ENCODE measurements around the gene KIRREL3. TPM values are rescaled to one million over a fixed set of nuclear protein-coding genes. Genes with fewer than 3 reads are reported as not detected.

Gene KIRREL3
- total and polyA plus RNA-seq, 2 donors (not counting 3 experiments of a cell fraction or from before 2014, with no cell fraction given): not detected

DNA sequence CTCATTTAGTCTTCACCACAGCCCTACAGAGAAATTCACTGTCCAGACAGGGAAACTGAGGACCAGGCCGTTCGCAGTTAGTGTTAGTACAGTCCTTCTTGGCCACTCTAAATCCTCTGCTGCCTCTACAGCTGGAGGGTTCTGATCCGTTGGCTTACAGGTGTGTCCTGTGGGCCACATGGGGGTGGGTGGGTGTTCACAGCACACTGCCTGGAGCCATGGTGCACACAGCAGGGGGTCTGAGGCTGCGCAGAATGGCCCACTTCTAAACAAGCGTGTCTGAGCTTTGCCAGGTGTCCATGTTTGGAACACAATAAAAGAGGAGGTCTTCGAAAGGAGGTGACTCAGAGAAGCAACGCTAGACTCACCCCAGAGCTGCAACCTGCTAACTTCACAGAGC, 396.1 kb downstream of the KIRREL3 start:
- H3K79me2 ChIP-seq (ENCODE audit: control insufficient read depth, insufficient read depth, low read length): no peaks in the 10 kb centered on the region
- no peak overlapping the region for H3K4me2 ChIP-seq (ENCODE audit: insufficient read depth, low read length)
- H3K9me3 ChIP-seq (replicated peaks; ENCODE audit: control insufficient read depth, insufficient read depth, low read length): no peaks in the 10 kb centered on the region
- CTCF ChIA-PET: no interaction called here
- no TSS peak for BruUV-seq (replicated peaks)
- no peak overlapping the region for H3K27ac ChIP-seq (ENCODE audit: insufficient read depth, low read depth, low read length)
- no peaks in the 10 kb centered on the region for H3K9me1 ChIP-seq (replicated peaks; ENCODE audit: control insufficient read depth, extremely low read depth, insufficient read depth, low read length)
- no peak overlapping the region for H3K4me3 ChIP-seq (replicated peaks in 1 of 3; ENCODE audit: insufficient read depth in 1 of 3, low read depth in 1 of 3, low read length in 3 of 3)
- dilution Hi-C loops (cut with MboI; ENCODE audit: extremely low pct_ligation_motif_present, low sequenced_read_pairs) (no loop called here), intact Hi-C loops (cut with micrococcal nuclease) (no loop called here)
- H3K9ac ChIP-seq (replicated peaks; ENCODE audit: extremely low read depth, insufficient read depth, low read length): no peak overlapping the region
- DNase-seq (ENCODE audit: low read depth, low spot score): no peak
- TF ChIP-seq EZH2 (IDR thresholded peaks at IDR 0.05; ENCODE audit: borderline replicate concordance, low read depth, low read length, severe bottlenecking) (no peak), MYC (IDR thresholded peaks at IDR 0.05; ENCODE audit: low read depth, low read length) (no peak), FOS (IDR thresholded peaks at IDR 0.05; ENCODE audit: borderline replicate concordance, insufficient read depth, low read length) (no peak), POLR2AphosphoS5 (IDR thresholded peaks at IDR 0.05; ENCODE audit: insufficient read depth, low read depth, low read length) (no peak), POLR2A (IDR thresholded peaks at IDR 0.05; ENCODE audit: low read depth, low read length) (no peak), JUN (IDR thresholded peaks at IDR 0.05; ENCODE audit: borderline replicate concordance, insufficient read depth, insufficient read length, low read depth) (no peak), GATA2 (IDR thresholded peaks at IDR 0.05; ENCODE audit: insufficient read depth, insufficient read length, low read depth, low read length) (no peak)
- TF ChIP-seq, protein P1, sequence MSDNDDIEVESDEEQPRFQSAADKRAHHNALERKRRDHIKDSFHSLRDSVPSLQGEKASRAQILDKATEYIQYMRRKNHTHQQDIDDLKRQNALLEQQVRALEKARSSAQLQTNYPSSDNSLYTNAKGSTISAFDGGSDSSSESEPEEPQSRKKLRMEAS (IDR thresholded peaks at IDR 0.05; ENCODE audit: insufficient read depth, insufficient read length): no peak
- TF ChIP-seq, protein P2, sequence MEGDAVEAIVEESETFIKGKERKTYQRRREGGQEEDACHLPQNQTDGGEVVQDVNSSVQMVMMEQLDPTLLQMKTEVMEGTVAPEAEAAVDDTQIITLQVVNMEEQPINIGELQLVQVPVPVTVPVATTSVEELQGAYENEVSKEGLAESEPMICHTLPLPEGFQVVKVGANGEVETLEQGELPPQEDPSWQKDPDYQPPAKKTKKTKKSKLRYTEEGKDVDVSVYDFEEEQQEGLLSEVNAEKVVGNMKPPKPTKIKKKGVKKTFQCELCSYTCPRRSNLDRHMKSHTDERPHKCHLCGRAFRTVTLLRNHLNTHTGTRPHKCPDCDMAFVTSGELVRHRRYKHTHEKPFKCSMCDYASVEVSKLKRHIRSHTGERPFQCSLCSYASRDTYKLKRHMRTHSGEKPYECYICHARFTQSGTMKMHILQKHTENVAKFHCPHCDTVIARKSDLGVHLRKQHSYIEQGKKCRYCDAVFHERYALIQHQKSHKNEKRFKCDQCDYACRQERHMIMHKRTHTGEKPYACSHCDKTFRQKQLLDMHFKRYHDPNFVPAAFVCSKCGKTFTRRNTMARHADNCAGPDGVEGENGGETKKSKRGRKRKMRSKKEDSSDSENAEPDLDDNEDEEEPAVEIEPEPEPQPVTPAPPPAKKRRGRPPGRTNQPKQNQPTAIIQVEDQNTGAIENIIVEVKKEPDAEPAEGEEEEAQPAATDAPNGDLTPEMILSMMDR (IDR thresholded peaks at IDR 0.05; ENCODE audit: extremely low read depth in 1 of 2, insufficient read depth in 1 of 2, low read depth in 1 of 2, low read length in 2 of 2): no peak
- POLR2A ChIA-PET: no interaction called here
- H3K36me3 ChIP-seq (ENCODE audit: control insufficient read depth in 2 of 2, extremely low read depth in 1 of 2, insufficient read depth in 2 of 2, low read length in 2 of 2): no peaks in the 10 kb centered on the region
- H4K20me1 ChIP-seq (replicated peaks; ENCODE audit: control insufficient read depth, extremely low read depth, insufficient read depth, low read length): no peaks in the 10 kb centered on the region
- no peak overlapping the region for H2AFZ ChIP-seq (ENCODE audit: low read depth, low read length)
- H3K27me3 ChIP-seq (ENCODE audit: control insufficient read depth in 2 of 2, insufficient read depth in 2 of 2, low read length in 2 of 2): no peaks in the 10 kb centered on the region
- no peak for FAIRE-seq
- no peaks in the 10 kb centered on the region for H3K4me1 ChIP-seq (ENCODE audit: control insufficient read depth, extremely low read depth, insufficient read depth, low read length)

Measured in endothelial cell of umbilical vein (primary cell).